B cell (primary cell): ENCODE measurements around the gene GOLGA8G. TPM values are rescaled to one million over a fixed set of nuclear protein-coding genes. Genes with fewer than 3 reads are reported as not detected.
"Not testable (repeated sequence)": the region's sequence is repeated elsewhere in the genome, so short reads cannot be mapped to it uniquely, and the experiment has no call there.

Experiments
- ATAC-seq: fragments of 200-7000 bp; cut with Tn5 transposase; one replicate; pipeline ENCODE4 v1.10.0; 2021; ENCODE audit warnings: low read depth, mild to moderate bottlenecking, moderate number of reproducible peaks, moderate library complexity
- CTCF ChIA-PET: fragments of 350-600 bp; sonication (Branson Sonifier 250); formaldehyde crosslinking; loops from one replicate; lab custom pipeline; 2021; ENCODE audit warnings: antibody characterized with exemption, inconsistent platforms; lab: Charles Lee
- POLR2A ChIA-PET: fragments of 350-600 bp; sonication (Branson Sonifier 250); formaldehyde crosslinking; loops from one replicate; lab custom pipeline; 2021; ENCODE audit warnings: antibody characterized with exemption; lab: Charles Lee
- DNase-seq: peaks from one replicate; pipeline ENCODE4 v3.0.0; 2013
- H2AFZ ChIP-seq: 2 replicates; pipeline ENCODE4 v1.6.1; 2012; ENCODE audit warnings: mild to moderate bottlenecking, low read depth, low read length; ENCODE audit not compliant: insufficient read depth, poor library complexity, severe bottlenecking
- H3K27ac ChIP-seq, 2 donors: 1 replicate in 1 of 2; 2 replicates in 1 of 2; pipeline ENCODE4 v1.5.1; 2012 to 2013; ENCODE audit warnings: low read length in 2 of 2, mild to moderate bottlenecking in 2 of 2, moderate library complexity in 1 of 2
- H3K27me3 ChIP-seq, 4 experiments: fragments of 200-600 bp in 1 of 4; sonication (generic) in 1 of 4; replicated peaks in 1 of 4; 1 replicate in 2 of 4; 2 replicates in 2 of 4; pipeline versions ENCODE4 v1.6.1 to v1.7.0; 2013 to 2016; ENCODE audit warnings: low read length in 3 of 4, mild to moderate bottlenecking in 2 of 4, mixed read lengths in 1 of 4, moderate library complexity in 1 of 4; ENCODE audit not compliant: insufficient read depth in 4 of 4, control insufficient read depth in 3 of 4; ENCODE audit errors: control extremely low read depth in 1 of 4
- H3K36me3 ChIP-seq, 2 experiments: replicated peaks in 1 of 2; 1 replicate in 1 of 2; 2 replicates in 1 of 2; pipeline versions ENCODE4 v1.6.1 to v1.7.1; 2013; ENCODE audit warnings: low read length in 1 of 2; ENCODE audit not compliant: insufficient read depth in 2 of 2, control insufficient read depth in 1 of 2; ENCODE audit errors: control extremely low read depth in 1 of 2, extremely low read depth in 1 of 2
- H3K4me1 ChIP-seq, 2 donors: fragments of 200-600 bp in 1 of 2; sonication (generic) in 1 of 2; 1 replicate in 1 of 2; 2 replicates in 1 of 2; pipeline versions ENCODE4 v1.5.1 to v1.6.1; 2013 to 2017; ENCODE audit warnings: low read length in 2 of 2; ENCODE audit not compliant: control insufficient read depth in 2 of 2, insufficient read depth in 2 of 2
- H3K4me2 ChIP-seq: replicated peaks from 2 replicates; pipeline ENCODE3; 2012; ENCODE audit warnings: mild to moderate bottlenecking, low read depth, low read length; ENCODE audit not compliant: poor library complexity, severe bottlenecking
- H3K4me3 ChIP-seq, 5 experiments: fragments of 200-600 bp in 1 of 5; sonication (generic) in 1 of 5; 1 replicate in 3 of 5; 2 replicates in 2 of 5; pipeline versions ENCODE4 v1.5.1 to v1.7.0; 2011 to 2016; ENCODE audit warnings: low read length in 4 of 5, mild to moderate bottlenecking in 4 of 5, low read depth in 2 of 5, control low read depth in 1 of 5, moderate library complexity in 1 of 5; ENCODE audit not compliant: insufficient read depth in 1 of 5; ENCODE audit errors: control extremely low read depth in 1 of 5, extremely low read depth in 1 of 5
- H3K79me2 ChIP-seq: fragments of 200-600 bp; sonication (generic); one replicate; pipeline ENCODE4 v1.6.0; 2016; ENCODE audit warnings: low read length; ENCODE audit not compliant: control insufficient read depth, insufficient read depth
- H3K9ac ChIP-seq: fragments of 200-600 bp; sonication (generic); 2 replicates; pipeline ENCODE4 v1.6.1; 2017; ENCODE audit warnings: mild to moderate bottlenecking, low read length, moderate library complexity
- H3K9me3 ChIP-seq, 3 donors: one replicate each; pipeline versions ENCODE4 v1.6.1 to v1.7.1; 2013; ENCODE audit warnings: low read length in 2 of 3; ENCODE audit not compliant: control insufficient read depth in 2 of 3, insufficient read depth in 1 of 3; ENCODE audit errors: control extremely low read depth in 1 of 3
- H4K20me1 ChIP-seq: 2 replicates; pipeline ENCODE4 v1.6.0; 2012; ENCODE audit warnings: mild to moderate bottlenecking, low read length; ENCODE audit not compliant: insufficient read depth, control insufficient read depth, poor library complexity, severe bottlenecking
- H3K27ac Mint-ChIP-seq: one replicate; pipeline ENCODE4 v1.8.0; 2021; ENCODE audit warnings: mixed read lengths
- H3K27me3 Mint-ChIP-seq: one replicate; pipeline ENCODE4 v1.8.0; 2021; ENCODE audit warnings: mixed read lengths
- H3K4me1 Mint-ChIP-seq: one replicate; pipeline ENCODE4 v1.8.0; 2021; ENCODE audit warnings: mixed read lengths
- H3K4me3 Mint-ChIP-seq: one replicate; pipeline ENCODE4 v1.8.0; 2021; ENCODE audit warnings: mixed read lengths
- H3K9me3 Mint-ChIP-seq: one replicate; pipeline ENCODE4 v1.8.0; 2022; ENCODE audit warnings: mixed read lengths; ENCODE audit not compliant: insufficient read depth
- WGBS: methylation state at CpG from one replicate; pipeline ENCODE4 v1.1.5; 2013; ENCODE audit warnings: missing lambda C conversion rate; ENCODE audit not compliant: insufficient coverage; 5-methylcytosine and 5-hydroxymethylcytosine counted together
- intact Hi-C: fragments of 100-400 bp; cut with micrococcal nuclease; formaldehyde crosslinking; loops from one replicate; pipeline ENCODE4 v1.10.0; 2022
- polyA minus RNA-seq: library from RNA; depleted of rRNA, polyadenylated mRNA; stranded (reverse); fragments of >200 nt; gene quantifications from 2 replicates; pipeline ENCODE4 v1.2.3, GENCODE V29; 2012
- polyA plus RNA-seq: library from polyadenylated mRNA; depleted of rRNA; stranded (reverse); fragments of >200 nt; gene quantifications from 2 replicates; pipeline ENCODE4 v1.2.3, GENCODE V29; 2012
- total RNA-seq, 2 donors: library from RNA; stranded (reverse); fragments of 120-200 nt in 1 of 2; gene quantifications; 1 replicate in 1 of 2; 2 replicates in 1 of 2; pipeline versions ENCODE4 v1.2.3 to v1.2.4, GENCODE V29; 2013 to 2022

GOLGA8G gene, protein sequence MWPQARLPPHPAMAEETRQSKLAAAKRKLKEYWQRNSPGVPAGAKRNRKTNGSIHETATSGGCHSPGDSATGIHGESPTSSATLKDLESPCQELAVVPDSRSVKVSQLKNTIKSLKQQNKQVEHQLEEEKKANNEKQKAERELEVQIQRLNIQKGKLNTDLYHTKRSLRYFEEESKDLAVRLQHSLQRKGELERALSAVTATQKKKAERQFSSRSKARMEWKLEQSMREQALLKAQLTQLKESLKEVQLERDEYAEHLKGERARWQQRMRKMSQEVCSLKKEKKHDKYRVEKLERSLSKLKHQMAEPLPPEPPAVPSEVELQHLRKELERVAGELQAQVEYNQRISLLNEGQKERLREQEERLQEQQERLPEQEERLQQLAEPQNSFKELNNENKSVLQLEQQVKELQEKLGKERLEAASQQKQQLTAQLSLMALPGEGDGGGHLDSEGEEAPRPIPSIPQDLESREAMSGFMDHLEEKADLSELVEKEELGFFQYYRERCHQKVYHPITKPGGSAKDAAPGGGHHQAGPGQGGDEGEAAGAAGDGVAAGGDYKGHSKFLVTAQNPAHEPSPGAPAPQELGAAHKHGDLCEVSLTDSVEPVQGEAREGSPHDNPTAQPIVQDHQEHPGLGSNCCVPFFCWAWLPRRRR
- total RNA-seq, result not detected in 2 replicates
- total RNA-seq (2013), result not detected
- polyA plus RNA-seq, result not detected in 2 replicates
- not detected in 2 replicates for polyA minus RNA-seq

DNA sequence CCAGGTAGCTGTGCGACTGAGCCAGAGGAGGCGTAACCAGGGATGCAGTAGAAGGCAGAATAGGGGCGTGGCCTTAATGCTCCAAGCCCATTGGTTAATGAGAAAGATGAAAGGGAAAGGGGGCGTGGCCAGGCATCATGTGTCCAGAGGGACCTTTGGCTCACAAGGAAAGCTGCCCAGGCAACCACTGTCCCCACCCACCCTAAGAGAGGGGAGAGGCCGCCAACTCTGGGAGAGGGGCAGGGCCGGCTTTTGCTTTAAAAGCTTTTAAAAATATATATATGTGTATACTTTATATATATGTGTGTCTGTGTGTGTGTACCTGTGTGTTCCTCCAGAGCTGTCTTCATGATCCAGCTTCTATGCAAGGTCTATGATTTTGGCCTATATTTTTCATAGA lies at the start of gene GOLGA8G:
GOLGA8G (minus strand) TSS at position 18 of the 400 bp plus-strand sequence. CDS start 62 bp downstream, outside the sequence.
- H3K4me3 ChIP-seq, DNase-seq, H3K9ac ChIP-seq, H4K20me1 ChIP-seq, H3K4me1 Mint-ChIP-seq, H3K27me3 Mint-ChIP-seq, H3K36me3 ChIP-seq, H3K27me3 ChIP-seq, H3K27ac Mint-ChIP-seq, CTCF ChIA-PET, H3K79me2 ChIP-seq, H2AFZ ChIP-seq, intact Hi-C loops, H3K27ac ChIP-seq, H3K4me1 ChIP-seq, H3K4me2 ChIP-seq, H3K4me3 Mint-ChIP-seq, POLR2A ChIA-PET, H3K9me3 ChIP-seq, H3K9me3 Mint-ChIP-seq, ATAC-seq: not testable (repeated sequence)
- WGBS, result no CpG with 5 or more reads among the region's 6 CpGs

DNA sequence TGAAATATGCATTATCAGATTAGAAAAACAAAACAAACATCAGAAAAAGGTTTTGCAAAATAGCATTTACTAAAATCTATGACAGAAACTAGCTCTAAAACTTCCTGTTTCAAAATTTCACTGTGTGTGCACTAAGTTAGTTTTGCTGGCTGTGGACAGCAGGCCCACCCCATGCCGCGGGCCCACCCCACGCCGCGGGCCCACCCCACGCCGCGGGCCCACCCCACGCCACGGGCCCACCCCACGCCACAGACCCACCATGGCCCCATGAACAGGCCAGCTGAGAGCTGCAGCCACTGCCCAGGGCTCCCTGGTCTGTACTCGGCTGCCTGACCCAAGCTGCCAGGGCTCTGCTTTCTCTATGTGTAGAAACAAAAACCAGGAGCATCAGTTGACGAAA lies 40.6 kb upstream of the GOLGA8G start:
- H3K4me1 Mint-ChIP-seq, POLR2A ChIA-PET, H3K27me3 ChIP-seq, H3K27ac Mint-ChIP-seq, H3K4me1 ChIP-seq, H2AFZ ChIP-seq, DNase-seq, H3K79me2 ChIP-seq, H3K9ac ChIP-seq, H3K9me3 ChIP-seq, H3K9me3 Mint-ChIP-seq, intact Hi-C loops, ATAC-seq, CTCF ChIA-PET, H3K4me2 ChIP-seq, H3K27ac ChIP-seq, H3K4me3 ChIP-seq, H3K36me3 ChIP-seq, H3K4me3 Mint-ChIP-seq, H3K27me3 Mint-ChIP-seq, H4K20me1 ChIP-seq: not testable (repeated sequence)
- whole genome bisulfite sequencing, result no CpG with 5 or more reads among the region's 13 CpGs

GRCh38 chr15:28553268-28553667 lies 20.5 kb upstream of the GOLGA8G start, which contains the start of gene GOLGA6L25:
TSS of gene GOLGA6L25 (plus strand) at chr15:28553568. CDS start at chr15:28553629, 61 bp downstream.
- POLR2A ChIA-PET, H3K27me3 ChIP-seq, H3K4me1 ChIP-seq, H3K27me3 Mint-ChIP-seq, H3K4me2 ChIP-seq, H3K4me1 Mint-ChIP-seq, H2AFZ ChIP-seq, CTCF ChIA-PET, intact Hi-C loops, H3K79me2 ChIP-seq, H3K36me3 ChIP-seq, H3K27ac Mint-ChIP-seq, H3K9me3 ChIP-seq, H3K9me3 Mint-ChIP-seq, ATAC-seq, H3K4me3 ChIP-seq, H3K9ac ChIP-seq, H4K20me1 ChIP-seq, DNase-seq, H3K27ac ChIP-seq, H3K4me3 Mint-ChIP-seq: not testable (repeated sequence)
- no CpG with 5 or more reads among the region's 7 CpGs for WGBS

- ATAC-seq, H3K4me1 Mint-ChIP-seq, H3K4me3 ChIP-seq, intact Hi-C loops, H3K27me3 ChIP-seq, H3K4me2 ChIP-seq, H3K27ac ChIP-seq, H3K27ac Mint-ChIP-seq, H3K27me3 Mint-ChIP-seq, H4K20me1 ChIP-seq, H3K4me1 ChIP-seq, POLR2A ChIA-PET, H3K79me2 ChIP-seq, CTCF ChIA-PET, H3K9ac ChIP-seq, H3K9me3 Mint-ChIP-seq, H3K36me3 ChIP-seq, H2AFZ ChIP-seq, H3K4me3 Mint-ChIP-seq, DNase-seq, H3K9me3 ChIP-seq: not testable (repeated sequence)
- no CpG with 5 or more reads among the region's 11 CpGs for WGBS
These were observed 17.6 kb downstream of the GOLGA8G start for GRCh38 chr15:28515208-28515607.
